Endothelial cell of umbilical vein (primary cell): ENCODE data around the gene COL18A1. TPM values are rescaled to one million over a fixed set of nuclear protein-coding genes. Genes with fewer than 3 reads are reported as not detected.

Experiments
- BruUV-seq: library from RNA; stranded (reverse); fragments of 400-500 nt; replicated peaks from 2 replicates; lab custom pipeline; 2021; lab: Mats Ljungman, UMichigan
- CTCF ChIA-PET: fragments of 300-600, 350-600 bp; sonication (Branson Sonifier 250); formaldehyde crosslinking; loops from one replicate; lab custom pipeline; 2021; ENCODE audit warnings: antibody characterized with exemption, inconsistent platforms; lab: Charles Lee
- POLR2A ChIA-PET: fragments of 300-600, 350-600 bp; sonication (Branson Sonifier 250); formaldehyde crosslinking; loops from one replicate; lab custom pipeline; 2021; ENCODE audit warnings: antibody characterized with exemption, inconsistent platforms; lab: Charles Lee
- DNase-seq: peaks from one replicate; pipeline ENCODE4 v3.0.0-alpha.2; 2011; ENCODE audit warnings: low read depth, low spot score
- FAIRE-seq: peaks from 2 replicates; lab custom pipeline; 2011; peaks lifted over from hg19 to GRCh38; lab: Jason Lieb, UNC
- H2AFZ ChIP-seq: 2 replicates; pipeline ENCODE4 v1.6.0; 2012; ENCODE audit warnings: low read depth, low read length, control low read depth, inconsistent platforms
- H3K27ac ChIP-seq: 2 replicates; pipeline ENCODE4 v1.5.1; 2011; ENCODE audit warnings: low read depth, mild to moderate bottlenecking, control low read depth, low read length, moderate library complexity; ENCODE audit not compliant: insufficient read depth
- H3K27me3 ChIP-seq, 2 experiments: 2 replicates each; pipeline versions ENCODE4 v1.6.0 to v1.6.1; 2011; ENCODE audit warnings: low read length in 2 of 2, mixed read lengths in 1 of 2; ENCODE audit not compliant: control insufficient read depth in 2 of 2, insufficient read depth in 2 of 2
- H3K36me3 ChIP-seq, 2 experiments: 2 replicates in 1 of 2; 3 replicates in 1 of 2; pipeline ENCODE4 v1.5.1; 2011; ENCODE audit warnings: low read length in 2 of 2, mild to moderate bottlenecking in 1 of 2, moderate library complexity in 1 of 2; ENCODE audit not compliant: control insufficient read depth in 2 of 2, insufficient read depth in 2 of 2; ENCODE audit errors: extremely low read depth in 1 of 2
- H3K4me1 ChIP-seq: 3 replicates; pipeline ENCODE4 v1.5.1; 2011; ENCODE audit warnings: mild to moderate bottlenecking, low read length; ENCODE audit not compliant: control insufficient read depth, insufficient read depth; ENCODE audit errors: extremely low read depth
- H3K4me2 ChIP-seq: 2 replicates; pipeline ENCODE4 v1.6.1; 2011; ENCODE audit warnings: low read length, control low read depth, mixed read lengths; ENCODE audit not compliant: insufficient read depth
- H3K4me3 ChIP-seq, 3 experiments: fragments of 200-600 bp in 1 of 3; sonication (generic), shearing (Covaris generic) in 1 of 3; replicated peaks in 1 of 3; 2 replicates each; pipeline ENCODE4 v1.5.1; 2011 to 2016; ENCODE audit warnings: control low read depth in 3 of 3, low read length in 3 of 3, mild to moderate bottlenecking in 2 of 3, inconsistent platforms in 1 of 3, low read depth in 1 of 3, moderate library complexity in 1 of 3; ENCODE audit not compliant: insufficient read depth in 1 of 3
- H3K79me2 ChIP-seq: 2 replicates; pipeline ENCODE4 v1.6.0; 2012; ENCODE audit warnings: low read length, inconsistent platforms; ENCODE audit not compliant: control insufficient read depth, insufficient read depth
- H3K9ac ChIP-seq: replicated peaks from 2 replicates; pipeline ENCODE3; 2011; ENCODE audit warnings: low read length, control low read depth; ENCODE audit not compliant: insufficient read depth; ENCODE audit errors: extremely low read depth
- H3K9me1 ChIP-seq: replicated peaks from 3 replicates; pipeline ENCODE4 v1.6.0; 2011; ENCODE audit warnings: mild to moderate bottlenecking, low read length; ENCODE audit not compliant: control insufficient read depth, insufficient read depth; ENCODE audit errors: extremely low read depth
- H3K9me3 ChIP-seq: replicated peaks from 2 replicates; pipeline ENCODE4 v1.5.1; 2012; ENCODE audit warnings: low read length, inconsistent platforms; ENCODE audit not compliant: control insufficient read depth, insufficient read depth
- H4K20me1 ChIP-seq: replicated peaks from 2 replicates; pipeline ENCODE3; 2011; ENCODE audit warnings: mild to moderate bottlenecking, low read length; ENCODE audit not compliant: control insufficient read depth, insufficient read depth; ENCODE audit errors: extremely low read depth
- CTCF ChIP-seq, 2 donors: IDR thresholded peaks; 1 replicate in 1 of 2; 2 replicates in 1 of 2; pipeline ENCODE4 v1.5.1; 2011; ENCODE audit warnings: low read length in 2 of 2, mild to moderate bottlenecking in 2 of 2, moderate library complexity in 2 of 2, control low read depth in 1 of 2, inconsistent platforms in 1 of 2, low read depth in 1 of 2; ENCODE audit not compliant: insufficient read depth in 1 of 2; ENCODE audit errors: extremely low read depth in 1 of 2
- EZH2 ChIP-seq: IDR thresholded peaks from 2 replicates; pipeline ENCODE4 v1.6.1; 2012; ENCODE audit warnings: borderline replicate concordance, low read depth, mild to moderate bottlenecking, moderate library complexity, low read length, inconsistent platforms; ENCODE audit not compliant: severe bottlenecking
- FOS ChIP-seq: IDR thresholded peaks from 2 replicates; pipeline ENCODE4 v1.6.1; 2011; ENCODE audit warnings: mild to moderate bottlenecking, low read length, moderate library complexity, borderline replicate concordance; ENCODE audit not compliant: insufficient read depth
- GATA2 ChIP-seq: IDR thresholded peaks from 2 replicates; pipeline ENCODE4 v1.7.0; 2011; ENCODE audit warnings: low read depth, mild to moderate bottlenecking, moderate library complexity, mixed read lengths, low read length; ENCODE audit not compliant: insufficient read length, insufficient read depth
- JUN ChIP-seq: IDR thresholded peaks from 2 replicates; pipeline ENCODE4 v1.6.1; 2011; ENCODE audit warnings: borderline replicate concordance, low read depth; ENCODE audit not compliant: insufficient read length, insufficient read depth
- MAX ChIP-seq: IDR thresholded peaks from 2 replicates; pipeline ENCODE4 v1.6.1; 2011; ENCODE audit not compliant: insufficient read depth, insufficient read length
- MYC ChIP-seq: IDR thresholded peaks from one replicate; pipeline ENCODE4 v1.6.1; 2011; ENCODE audit warnings: mild to moderate bottlenecking, low read depth, low read length
- POLR2A ChIP-seq: IDR thresholded peaks from 2 replicates; pipeline ENCODE4 v1.6.1; 2012; ENCODE audit warnings: low read depth, mild to moderate bottlenecking, control low read depth, low read length
- POLR2AphosphoS5 ChIP-seq: IDR thresholded peaks from 2 replicates; pipeline ENCODE4 v1.6.1; 2012; ENCODE audit warnings: low read depth, mild to moderate bottlenecking, control low read depth, low read length, moderate library complexity; ENCODE audit not compliant: insufficient read depth
- dilution Hi-C: fragments of 300-500 bp; cut with MboI; formaldehyde crosslinking; loops from one replicate; pipeline ENCODE4 v1.15.0; 2019; ENCODE audit warnings: low sequenced_read_pairs; ENCODE audit not compliant: extremely low pct_ligation_motif_present
- intact Hi-C: fragments of 100-400 bp; cut with micrococcal nuclease; formaldehyde crosslinking; loops from one replicate; pipeline ENCODE4 v1.10.0; 2022
- polyA plus RNA-seq, 4 experiments: library from polyadenylated mRNA; depleted of rRNA in 3 of 4; stranded (reverse) in 3 of 4; unstranded in 1 of 4; fragments of >200 nt; gene quantifications; 2 replicates each; pipeline versions ENCODE4 v1.2.1 to v1.2.3, GENCODE V29; 2011 to 2012; ENCODE audit warnings: missing spikeins in 1 of 4
- total RNA-seq: library from RNA; stranded (reverse); gene quantifications from 2 replicates; pipeline ENCODE4 v1.2.3, GENCODE V29; 2021

COL18A1 gene
- total and polyA plus RNA-seq, 2 donors (not counting 3 experiments of a cell fraction or from before 2014, with no cell fraction given) = 198 to 252 TPM

- no TSS peak for BruUV-seq
- H3K79me2 ChIP-seq = peaks cover 73% of the 10 kb centered on the region
- POLR2A ChIA-PET = no interaction called here
- H3K36me3 ChIP-seq = peaks cover 0 to 4% of the 10 kb centered on the region in 2 experiments
- CTCF ChIA-PET = interaction anchor here (1.8 kb wide), 1 partner anchor 134 kb away, joined by 4 read pairs; no protein-coding TSS in a partner anchor
- H3K27ac ChIP-seq = no peak overlapping the region
- H4K20me1 ChIP-seq = no peaks in the 10 kb centered on the region
- no peaks in the 10 kb centered on the region for H3K9me1 ChIP-seq
- H2AFZ ChIP-seq = no peak overlapping the region
- intact Hi-C loops = no loop called here
- H3K4me3 ChIP-seq = no peak overlapping the region
- H3K27me3 ChIP-seq = no peaks in the 10 kb centered on the region
- DNase-seq = no peak
- H3K4me1 ChIP-seq = peaks cover 12% of the 10 kb centered on the region
- no peak overlapping the region for H3K4me2 ChIP-seq
- no peak for FAIRE-seq
- dilution Hi-C loops = no loop called here
- no peaks in the 10 kb centered on the region for H3K9me3 ChIP-seq
- H3K9ac ChIP-seq = no peak overlapping the region
- no peak for TF ChIP-seq MYC
- TF ChIP-seq GATA2 = no peak
- TF ChIP-seq JUN = no peak
- TF ChIP-seq MAX = no peak
- TF ChIP-seq EZH2 = no peak
- TF ChIP-seq FOS = no peak
- TF ChIP-seq POLR2AphosphoS5 = no peak
- no peak for TF ChIP-seq POLR2A
- no peak for TF ChIP-seq CTCF (IDR thresholded peaks at IDR 0.05; ENCODE audit: extremely low read depth in 1 of 2, insufficient read depth in 1 of 2, low read depth in 1 of 2, low read length in 2 of 2)
Observed at GRCh38 chr21:45423968-45424853, 19.2 kb downstream of the COL18A1 start.
